Activated CD4-positive, alpha-beta T cell treated with anti-CD3 and anti-CD28 coated beads, Interleukin-2, amount 50 U/mL, for 16 hours (primary cell): ENCODE measurements around the gene ZFP3.
"Not testable (repeated sequence)": the region's sequence is repeated elsewhere in the genome, so short reads cannot be mapped to it uniquely, and the experiment has no call there.

Experiments used
- DNase-seq: peaks from one replicate; pipeline ENCODE4 v3.0.0-alpha.2; 2020

The ZFP3 gene

GRCh38 chr17:5078106-5079028 is at the start of gene ZFP3:
ZFP3 (plus strand) TSS chr17:5078467; CDS start chr17:5091505, 13,038 bp downstream.
- DNase-seq: peak; percentile 62

DNA sequence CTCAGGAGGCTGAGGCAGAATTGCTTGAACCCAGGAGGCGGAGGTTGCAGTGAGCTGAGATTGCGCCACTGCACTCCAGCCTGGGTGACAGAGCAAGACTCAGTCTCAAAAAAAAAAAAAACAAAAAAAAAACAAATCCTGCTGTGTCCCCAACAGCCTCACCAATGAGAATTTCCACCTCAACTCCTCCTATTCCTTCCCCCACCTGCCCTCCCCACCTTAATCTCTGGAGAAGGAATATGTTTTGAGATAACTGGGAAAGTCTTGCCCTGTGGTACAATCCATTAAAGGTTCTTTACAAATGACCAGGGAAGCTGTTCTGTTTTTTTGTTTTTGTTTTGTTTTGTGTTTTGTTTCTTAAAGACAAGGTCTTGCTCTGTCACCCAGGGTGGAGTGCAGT is 48.1 kb upstream of the ZFP3 start:
- DNase-seq: not testable (repeated sequence)

DNA sequence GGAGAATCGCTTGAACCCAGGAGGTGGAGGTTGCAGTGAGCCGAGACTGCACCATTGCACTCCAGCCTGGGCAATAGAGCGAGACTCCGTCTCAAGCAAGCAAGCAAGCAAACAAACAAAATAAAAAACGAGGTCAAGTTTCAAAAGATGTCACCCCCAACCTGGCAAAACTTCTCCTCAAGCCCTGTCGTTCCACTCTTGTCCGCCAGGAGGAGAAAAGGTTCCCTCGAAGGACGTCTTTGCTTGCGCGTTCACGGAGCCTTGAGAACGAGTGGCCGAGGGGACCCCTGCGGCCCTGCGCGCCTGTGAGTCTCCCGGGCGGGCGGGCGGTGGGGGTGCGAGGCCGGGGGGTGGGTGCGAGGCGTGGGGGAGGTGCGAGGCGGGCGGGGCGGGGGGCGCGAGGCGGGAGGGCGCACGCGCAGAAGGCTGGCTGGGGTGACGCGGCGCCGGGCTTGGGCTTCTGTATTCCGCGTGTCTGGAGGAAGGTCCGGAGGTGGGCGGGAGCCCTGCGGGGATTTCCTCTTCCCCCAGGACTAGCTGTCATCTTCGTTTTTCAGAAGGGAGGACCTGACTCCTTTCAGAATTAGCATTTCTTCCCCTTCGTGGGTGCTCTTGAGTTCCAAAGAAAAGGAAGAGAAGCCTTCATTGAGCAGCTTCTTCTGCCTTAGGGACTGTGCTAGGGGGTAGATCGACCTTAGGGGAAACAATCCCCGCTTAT is 46.7 kb upstream of the ZFP3 start:
- DNase-seq: peak; percentile 83

- DNase-seq: no peak
These were observed 45.4 kb upstream of the ZFP3 start for GRCh38 chr17:5032865-5033264.

GRCh38 chr17:5033352-5034015 is 44.8 kb upstream of the ZFP3 start:
- DNase-seq: no peak

GRCh38 chr17:5034063-5034462 is 44.2 kb upstream of the ZFP3 start:
- DNase-seq: no peak

DNA sequence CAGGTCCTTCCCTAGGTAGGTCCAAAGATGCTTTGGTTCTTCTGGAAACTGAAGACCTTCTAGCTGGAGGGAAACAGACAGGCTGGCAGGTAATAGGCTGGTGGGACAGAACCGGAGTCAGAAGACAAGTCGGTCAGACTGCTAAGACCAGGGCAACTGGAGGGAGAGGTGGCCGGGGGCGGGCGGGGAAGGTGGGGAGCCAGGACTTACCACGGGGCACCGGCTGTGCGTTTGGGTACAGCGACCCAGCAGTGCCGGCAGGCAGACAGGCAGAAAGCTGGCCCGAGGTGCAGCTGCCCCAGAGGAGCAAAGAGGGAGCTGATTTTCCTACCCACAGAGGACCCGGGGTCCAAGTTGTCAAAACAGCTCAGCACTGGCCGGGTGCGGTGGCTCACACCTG is 43.6 kb upstream of the ZFP3 start:
- DNase-seq: no peak

GRCh38 chr17:5035315-5035714 is 43.0 kb upstream of the ZFP3 start, which contains the start of gene SLC52A1:
SLC52A1 (minus strand) TSS chr17:5035426; CDS start chr17:5034606, 820 bp downstream.
- no peak for DNase-seq

DNA sequence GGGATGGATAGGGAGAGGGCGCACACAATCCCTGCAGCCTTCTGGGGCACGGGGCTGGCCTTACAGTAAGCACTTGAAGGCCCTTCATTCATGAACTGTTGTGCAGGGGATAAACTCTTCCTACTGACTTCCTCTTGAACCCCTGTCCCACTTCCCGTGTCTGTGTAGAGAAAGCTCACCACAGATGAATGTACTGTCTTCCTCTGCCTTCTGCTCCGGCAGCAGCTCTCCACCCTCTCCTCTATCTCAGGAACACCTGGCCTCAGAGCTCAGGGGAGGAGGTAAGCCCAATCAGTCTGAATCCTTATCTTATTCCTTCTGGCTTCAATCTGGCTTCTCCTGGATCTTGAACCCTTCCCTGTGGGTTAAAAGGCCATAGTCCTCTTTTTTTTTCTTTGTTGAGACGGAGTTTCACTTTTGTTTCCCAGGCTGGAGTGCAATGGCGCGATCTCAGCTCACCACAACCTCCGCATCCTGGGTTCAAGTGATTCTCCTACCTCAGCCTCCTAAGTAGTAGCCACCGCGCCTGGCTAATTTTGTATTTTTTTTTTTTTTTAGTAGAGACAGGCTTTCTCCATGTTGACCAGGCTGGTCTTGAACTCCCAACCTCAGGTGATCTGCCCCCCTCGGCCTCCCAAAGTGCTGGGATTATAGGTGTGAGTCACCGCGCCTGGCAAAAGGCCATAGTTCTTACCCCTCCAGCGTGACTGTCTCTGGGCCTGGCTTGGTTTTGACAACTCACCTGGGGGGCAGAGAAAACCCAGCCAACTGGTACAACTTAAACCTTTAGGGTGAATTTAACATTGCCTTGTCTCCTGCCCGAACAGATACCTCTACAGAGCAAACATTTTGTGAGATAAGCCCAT is 35.9 kb upstream of the ZFP3 start:
- DNase-seq: peak; percentile 30

- no peak for DNase-seq
These were observed 34.7 kb upstream of the ZFP3 start for GRCh38 chr17:5043524-5043923.

GRCh38 chr17:5044630-5045029 is 33.6 kb upstream of the ZFP3 start:
- DNase-seq: no peak

- DNase-seq: no peak
These were observed 32.8 kb upstream of the ZFP3 start for GRCh38 chr17:5045496-5045895.

DNA sequence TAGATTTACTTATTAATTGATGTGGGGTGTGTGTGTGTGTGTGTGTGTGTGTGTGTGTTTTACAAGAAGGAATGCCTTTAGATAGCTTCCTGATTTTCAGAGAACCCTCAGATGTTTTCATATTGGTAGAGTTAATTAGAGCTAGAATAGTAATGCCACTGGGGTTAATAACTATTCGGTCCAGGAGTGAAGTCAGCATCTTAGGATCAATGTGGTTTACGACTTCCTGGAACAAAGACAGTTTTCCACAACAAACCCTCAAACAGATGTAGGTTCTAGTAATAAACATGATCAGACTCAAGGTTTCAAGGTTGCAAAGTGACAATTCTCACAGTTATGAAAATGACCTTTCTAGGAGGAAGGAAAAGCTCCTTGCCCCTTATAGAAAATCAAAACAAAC is 30.8 kb upstream of the ZFP3 start:
- no peak for DNase-seq

DNA sequence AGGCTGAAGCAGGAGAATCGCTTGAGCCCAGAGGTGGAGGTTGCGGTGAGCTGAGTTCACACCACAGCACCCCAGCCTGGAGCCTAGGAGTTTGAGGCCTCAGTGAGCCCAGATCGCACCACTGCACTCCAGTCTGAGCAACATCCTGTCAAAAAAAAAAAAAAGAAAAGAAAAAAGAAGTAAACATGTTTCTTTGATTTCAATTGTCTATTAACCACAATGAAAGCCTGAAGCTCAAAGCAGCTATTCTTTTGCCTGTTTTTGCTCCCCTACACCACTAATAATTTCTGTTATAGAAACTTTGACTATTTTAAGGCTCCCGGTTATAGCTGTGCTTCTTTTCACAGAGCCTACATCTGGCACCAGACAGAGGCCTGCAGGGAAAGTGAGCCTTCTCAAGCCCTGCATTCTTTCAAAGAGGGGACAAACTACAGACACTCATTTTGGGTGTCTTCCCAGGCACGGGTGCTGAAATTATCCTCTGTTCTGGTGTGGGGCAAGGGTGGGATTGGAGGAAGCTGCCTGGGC is 28.9 kb upstream of the ZFP3 start:
- peak; percentile 34 for DNase-seq

DNA sequence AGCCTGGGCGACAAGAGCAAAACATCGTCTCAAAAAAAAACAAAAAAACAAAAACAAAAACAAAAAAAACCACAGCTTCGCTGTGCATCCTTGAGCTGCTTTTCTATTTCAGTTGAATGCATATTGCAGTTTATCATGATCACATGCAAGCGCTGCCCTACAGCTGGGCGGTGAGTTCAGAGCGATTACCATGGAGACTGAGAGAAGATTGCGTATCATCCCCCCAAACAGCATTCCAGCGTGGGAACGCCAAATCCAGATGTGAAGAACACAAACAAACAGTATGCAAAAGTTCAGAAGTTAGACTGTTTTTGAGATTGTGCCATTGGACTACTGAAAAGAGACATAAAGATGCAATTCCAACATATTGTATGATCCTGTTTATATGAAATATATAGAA is 28.0 kb upstream of the ZFP3 start:
- DNase-seq: no peak

- no peak for DNase-seq
These were observed 22.7 kb upstream of the ZFP3 start for GRCh38 chr17:5055543-5055942.

- no peak for DNase-seq
These were observed 13.0 kb upstream of the ZFP3 start for GRCh38 chr17:5065227-5065744.

- DNase-seq: no peak
These were observed 10.0 kb upstream of the ZFP3 start for GRCh38 chr17:5068236-5068635.

DNA sequence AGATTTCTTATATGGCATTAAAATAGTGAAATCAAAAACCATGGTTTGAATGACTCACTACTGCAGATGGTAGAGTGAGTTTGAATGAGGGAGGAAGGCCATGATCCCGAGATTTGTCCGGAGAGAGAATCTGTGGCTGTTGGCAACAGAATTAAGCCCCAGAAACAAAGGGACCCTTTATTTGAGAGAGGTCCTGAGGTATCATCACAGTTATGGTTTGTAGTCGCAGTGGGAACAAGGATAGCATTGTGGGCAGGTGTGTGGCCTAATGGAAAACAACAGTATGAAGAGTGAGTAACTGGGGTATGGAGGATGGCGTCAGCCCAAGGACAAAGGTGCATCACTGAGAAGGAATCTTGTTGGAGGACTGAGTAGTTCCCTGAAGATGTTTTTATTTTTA is 8.5 kb upstream of the ZFP3 start:
- DNase-seq: no peak

DNA sequence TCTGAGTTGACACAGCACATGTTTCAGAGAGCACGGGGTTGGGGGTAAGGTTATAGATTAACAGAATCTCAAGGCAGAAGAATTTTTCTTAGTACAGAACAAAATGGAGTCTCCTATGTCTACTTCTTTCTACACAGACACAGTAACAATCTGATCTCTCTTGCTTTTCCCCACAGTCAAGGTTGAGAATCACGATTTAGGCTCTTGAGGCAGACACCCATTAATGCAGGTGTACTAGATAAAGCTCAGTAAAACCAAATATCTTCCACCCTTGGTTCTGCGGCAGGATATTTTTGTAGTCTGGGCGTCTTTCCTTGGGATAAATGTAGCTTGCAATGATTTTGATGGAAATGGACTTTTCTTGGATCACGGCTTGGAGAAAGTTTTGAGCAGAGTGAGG is 2.8 kb upstream of the ZFP3 start:
- DNase-seq: not testable (repeated sequence)

GRCh38 chr17:5077275-5077674 is 992 bp upstream of the ZFP3 start:
- not testable (repeated sequence) for DNase-seq

DNA sequence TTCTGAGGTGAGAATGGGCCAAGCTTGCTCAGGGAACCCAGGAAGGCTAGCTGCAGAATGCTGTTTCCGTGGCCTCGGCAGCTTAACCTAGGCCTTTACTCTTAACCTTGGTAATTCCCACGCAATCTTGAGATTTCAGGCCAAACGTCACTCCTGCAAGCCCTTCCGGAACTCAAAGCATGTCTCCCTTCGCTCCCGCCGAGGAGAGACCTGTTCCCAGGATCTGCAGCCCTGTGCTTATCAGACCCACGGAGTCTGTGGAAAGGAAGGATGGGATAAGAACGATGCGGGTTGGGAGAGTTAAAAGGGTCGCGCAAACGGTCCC is 524 bp upstream of the ZFP3 start:
- DNase-seq: no peak
